Left cardiac atrium (tissue), 2 donors: ENCODE results near the gene FOXD4L6. TPM values are rescaled to one million over a fixed set of nuclear protein-coding genes. Genes with fewer than 3 reads are reported as not detected.

Source experiments
- total RNA-seq, 2 donors: library from RNA; stranded (reverse); fragmentation: NEBNext Ultra II Directional; extraction: Animal tissue kit (Norgen Biotek cat#: 25700); gene quantifications; one replicate each; pipeline ENCODE4 v1.2.1, GENCODE V29; 2021
- donor health status: DM: no; HTN: yes; CAD: no; lungs with severe emphysema.
- donor health status: DM: yes; HTN: yes; CAD: no.

The FOXD4L6 gene
- total RNA-seq, 2 donors from 2014 or later, result 0.15 TPM; not detected in 1

Other genes with a start within 250 kb of the FOXD4L6 start
- gene ZNG1F, start 60.6 kb upstream of the FOXD4L6 start, total RNA-seq, result 1 to 10 TPM; 2.0 to 2.9 TPM